GM21367 (cell line): ENCODE measurements around the gene CPHXL2.
A peak's percentile ranks its signal among the peaks of the same experiment; 100 is the strongest.

Experiments
- ATAC-seq: cut with Tn5 transposase; IDR thresholded peaks from one replicate; pipeline ENCODE4 v1.9.1; 2021; ENCODE audit not compliant: unreplicated experiment

The CPHXL2 gene

GRCh38 chr16:75676909-75677308 lies at the start of gene CPHXL2:
Gene CPHXL2 (minus strand): TSS chr16:75677009. CDS start chr16:75676999, 10 bp downstream.
- no peak for ATAC-seq

GRCh38 chr16:75726390-75726789 lies 49.6 kb upstream of the CPHXL2 start, which contains the start of gene CPHXL:
Gene CPHXL (minus strand): TSS chr16:75726490. CDS start chr16:75726442, 48 bp downstream.
- no peak for ATAC-seq

- ATAC-seq, result no peak
Observed at GRCh38 chr16:75718452-75718851, 41.6 kb upstream of the CPHXL2 start.

GRCh38 chr16:75714661-75715060 lies 37.9 kb upstream of the CPHXL2 start:
- ATAC-seq, result no peak

GRCh38 chr16:75710344-75710743 lies 33.5 kb upstream of the CPHXL2 start:
- no peak for ATAC-seq

GRCh38 chr16:75703306-75703705 lies 26.5 kb upstream of the CPHXL2 start:
- ATAC-seq, result no peak

- ATAC-seq, result no peak
Observed at GRCh38 chr16:75702242-75702641, 25.4 kb upstream of the CPHXL2 start.

- ATAC-seq, result no peak
Observed at GRCh38 chr16:75701361-75701760, 24.6 kb upstream of the CPHXL2 start, which contains the start of gene DUXB. Gene DUXB (minus strand): TSS chr16:75701461. CDS start chr16:75701418, 43 bp downstream.

- ATAC-seq, result no peak
Observed at GRCh38 chr16:75697571-75697970, 20.8 kb upstream of the CPHXL2 start.

GRCh38 chr16:75695708-75696107 lies 18.9 kb upstream of the CPHXL2 start:
- no peak for ATAC-seq

GRCh38 chr16:75687361-75687760 lies 10.6 kb upstream of the CPHXL2 start:
- no peak for ATAC-seq

GRCh38 chr16:75682308-75682707 lies 5.5 kb upstream of the CPHXL2 start:
- ATAC-seq, result no peak

- ATAC-seq, result no peak
Observed at GRCh38 chr16:75679366-75679765, 2.6 kb upstream of the CPHXL2 start.

- ATAC-seq, result no peak
Observed at GRCh38 chr16:75667503-75667902, 9.3 kb downstream of the CPHXL2 start.

- ATAC-seq, result no peak
Observed at GRCh38 chr16:75660726-75661302, 16.0 kb downstream of the CPHXL2 start.

GRCh38 chr16:75660321-75660720 lies 16.5 kb downstream of the CPHXL2 start:
- ATAC-seq, result no peak

GRCh38 chr16:75658175-75658574 lies 18.6 kb downstream of the CPHXL2 start:
- no peak for ATAC-seq

- no peak for ATAC-seq
Observed at GRCh38 chr16:75653922-75654321, 22.9 kb downstream of the CPHXL2 start.

- ATAC-seq, result peak; percentile 26
Observed at GRCh38 chr16:75648265-75649076, 28.3 kb downstream of the CPHXL2 start.

GRCh38 chr16:75647492-75648264 lies 29.1 kb downstream of the CPHXL2 start, which contains the start of the genes KARS1 and TERF2IP:
Gene KARS1 (minus strand): TSS chr16:75647665. CDS start chr16:75647639, 26 bp downstream.
Gene TERF2IP (plus strand): TSS chr16:75647773. CDS start chr16:75647883, 110 bp downstream.
- ATAC-seq, result peak; percentile 81

GRCh38 chr16:75647112-75647491 lies 29.7 kb downstream of the CPHXL2 start:
- ATAC-seq, result peak; percentile 10
